Stimulated activated CD4-positive, alpha-beta T cell treated with anti-CD3 and anti-CD28 coated beads, Interleukin-4, amount 100 ng/mL, for 4 hours (primary cell): ENCODE data around the gene ZDBF2.
"Not testable (repeated sequence)": the region's sequence is repeated elsewhere in the genome, so short reads cannot be mapped to it uniquely, and the experiment has no call there.

Experiments used
- DNase-seq, 2 experiments: peaks; one replicate each; pipeline ENCODE4 v3.0.0-alpha.2; 2020

The ZDBF2 gene

GRCh38 chr2:206259376-206260187 lies 14.9 kb upstream of the ZDBF2 start:
- DNase-seq = no peak

- DNase-seq = no peak
Measured at GRCh38 chr2:206260188-206261012, 14.1 kb upstream of the ZDBF2 start.

- DNase-seq = no peak
Measured at GRCh38 chr2:206263959-206264603, 10.4 kb upstream of the ZDBF2 start.

GRCh38 chr2:206266130-206267125 lies 8.0 kb upstream of the ZDBF2 start:
- DNase-seq = no peak

- DNase-seq = no peak
Measured at GRCh38 chr2:206267567-206267966, 6.9 kb upstream of the ZDBF2 start.

- no peak for DNase-seq
Measured at GRCh38 chr2:206271065-206271464, 3.4 kb upstream of the ZDBF2 start.

- no peak for DNase-seq
Measured at GRCh38 chr2:206273905-206274304, 558 bp upstream of the ZDBF2 start.

GRCh38 chr2:206275312-206276055 lies 1.0 kb downstream of the ZDBF2 start:
- DNase-seq = no peak

- no peak for DNase-seq
Measured at GRCh38 chr2:206276169-206276942, 1.9 kb downstream of the ZDBF2 start.

- DNase-seq = no peak
Measured at GRCh38 chr2:206277503-206277902, 3.0 kb downstream of the ZDBF2 start.

GRCh38 chr2:206282746-206283145 lies 8.3 kb downstream of the ZDBF2 start:
- DNase-seq = no peak

- no peak for DNase-seq
Measured at GRCh38 chr2:206287197-206287596, 12.7 kb downstream of the ZDBF2 start.

GRCh38 chr2:206289391-206289790 lies 14.9 kb downstream of the ZDBF2 start:
- no peak for DNase-seq

GRCh38 chr2:206296128-206296527 lies 21.7 kb downstream of the ZDBF2 start:
- DNase-seq = no peak

GRCh38 chr2:206299608-206300007 lies 25.1 kb downstream of the ZDBF2 start:
- not testable (repeated sequence) for DNase-seq

- DNase-seq = no peak
Measured at GRCh38 chr2:206305523-206306245, 31.2 kb downstream of the ZDBF2 start.

- DNase-seq = no peak
Measured at GRCh38 chr2:206311026-206311425, 36.6 kb downstream of the ZDBF2 start.

- DNase-seq = no peak
Measured at GRCh38 chr2:206316141-206316540, 41.7 kb downstream of the ZDBF2 start.

- DNase-seq = no peak
Measured at GRCh38 chr2:206323033-206323432, 48.6 kb downstream of the ZDBF2 start.

- DNase-seq = no peak
Measured at GRCh38 chr2:206323486-206323885, 49.0 kb downstream of the ZDBF2 start.
